Brain microvascular endothelial cell (primary cell): ENCODE results near the gene DVL2.
"Not testable (repeated sequence)": the region's sequence is repeated elsewhere in the genome, so short reads cannot be mapped to it uniquely, and the experiment has no call there.

Source experiments
- DNase-seq: peaks from one replicate; pipeline ENCODE4 v3.0.0-alpha.2; 2020
- H3K27ac ChIP-seq: fragments of 250-450 bp; sonication (Bioruptor Pico); 2 replicates; pipeline ENCODE4 v1.5.1; 2020; ENCODE audit warnings: mild to moderate bottlenecking, moderate library complexity
- H3K27me3 ChIP-seq: fragments of 250-450 bp; sonication (Bioruptor Pico); replicated peaks from 2 replicates; pipeline ENCODE4 v1.5.1; 2020; ENCODE audit warnings: mild to moderate bottlenecking
- H3K36me3 ChIP-seq: fragments of 250-450 bp; sonication (Bioruptor Pico); replicated peaks from 2 replicates; pipeline ENCODE4 v1.5.1; 2020; ENCODE audit warnings: mild to moderate bottlenecking
- H3K4me3 ChIP-seq: 2 replicates; pipeline ENCODE4 v1.5.1; 2011; ENCODE audit warnings: low read depth, mild to moderate bottlenecking, control low read depth, low read length, moderate library complexity
- CTCF ChIP-seq: IDR thresholded peaks from 2 replicates; pipeline ENCODE4 v1.5.1; 2011; ENCODE audit warnings: low read depth, mild to moderate bottlenecking, moderate library complexity, low read length, control low read depth, inconsistent platforms; ENCODE audit errors: missing control alignments
- in situ Hi-C: cut with HindIII; loops from 2 replicates; pipeline ENCODE4 v1.10.0; 2017; ENCODE audit warnings: low sequenced_read_pairs, low pct_ligation_motif_present

Gene DVL2

GRCh38 chr17:7186241-7186640 lies 48.1 kb downstream of the DVL2 start:
- no peaks in the 10 kb centered on the region for H3K27me3 ChIP-seq
- DNase-seq, result no peak
- TF ChIP-seq CTCF, result peak; percentile 41
- in situ Hi-C loops, result loop anchor here (25.0 kb wide), 1 partner anchor 124 kb away; no protein-coding TSS in a partner anchor
- peaks cover 7% of the 10 kb centered on the region for H3K36me3 ChIP-seq
- H3K4me3 ChIP-seq, result no peak overlapping the region
- no peak overlapping the region for H3K27ac ChIP-seq

GRCh38 chr17:7184647-7185046 lies 49.7 kb downstream of the DVL2 start:
- no peak overlapping the region for H3K27ac ChIP-seq
- H3K27me3 ChIP-seq, result no peaks in the 10 kb centered on the region
- no peak overlapping the region for H3K4me3 ChIP-seq
- no peaks in the 10 kb centered on the region for H3K36me3 ChIP-seq
- DNase-seq, result no peak
- no peak for TF ChIP-seq CTCF
- in situ Hi-C loops, result loop anchor here (25.0 kb wide), 1 partner anchor 122 kb away; no protein-coding TSS in a partner anchor

- no peaks in the 10 kb centered on the region for H3K27me3 ChIP-seq
- no peak overlapping the region for H3K27ac ChIP-seq
- no peak for DNase-seq
- in situ Hi-C loops, result loop anchor here (25.0 kb wide), 1 partner anchor 122 kb away; no protein-coding TSS in a partner anchor
- no peak overlapping the region for H3K4me3 ChIP-seq
- TF ChIP-seq CTCF, result no peak
- H3K36me3 ChIP-seq, result no peaks in the 10 kb centered on the region
Observed at GRCh38 chr17:7184091-7184488, 50.2 kb downstream of the DVL2 start.

GRCh38 chr17:7183433-7184090 lies 50.8 kb downstream of the DVL2 start:
- in situ Hi-C loops, result loop anchor here (25.0 kb wide), 1 partner anchor 121 kb away; no protein-coding TSS in a partner anchor
- no peak for DNase-seq
- no peak overlapping the region for H3K27ac ChIP-seq
- no peaks in the 10 kb centered on the region for H3K27me3 ChIP-seq
- H3K36me3 ChIP-seq, result no peaks in the 10 kb centered on the region
- no peak for TF ChIP-seq CTCF
- H3K4me3 ChIP-seq, result no peak overlapping the region

- not testable (repeated sequence) for H3K27ac ChIP-seq, H3K27me3 ChIP-seq, H3K36me3 ChIP-seq, H3K4me3 ChIP-seq, DNase-seq
- in situ Hi-C loops, result loop anchor here (25.0 kb wide), 1 partner anchor 120 kb away; no protein-coding TSS in a partner anchor
Observed at GRCh38 chr17:7182101-7182500, 52.2 kb downstream of the DVL2 start.

GRCh38 chr17:7179317-7180254 lies 54.7 kb downstream of the DVL2 start, which contains the start of gene ASGR1:
ASGR1 (minus strand) TSS chr17:7179370; CDS start chr17:7178563, 807 bp downstream.
- H3K4me3 ChIP-seq, result no peak within 1 kb of the TSS

More at GRCh38 chr17:7179317-7180254, 54.7 kb downstream of the DVL2 start, which contains the start of gene ASGR1:
- Histone ChIP-seq H3K27ac (no peak within 1 kb of the TSS), H3K36me3 (no peaks in the 10 kb centered on the region), H3K27me3 (no peaks in the 10 kb centered on the region)
- DNase-seq, result no peak
- in situ Hi-C loops, result loop anchor here (25.0 kb wide), 1 partner anchor 117 kb away; no protein-coding TSS in a partner anchor
- no peak for TF ChIP-seq CTCF
